Suppressor macrophage (primary cell): ENCODE measurements around the gene ZNF552.
"Not testable (repeated sequence)": the region's sequence is repeated elsewhere in the genome, so short reads cannot be mapped to it uniquely, and the experiment has no call there.

Source experiments
- DNase-seq, 4 experiments: peaks; one replicate each; pipeline ENCODE4 v3.0.0-alpha.2; 2020 to 2022
- total RNA-seq, 17 experiments: gene quantifications; one replicate each; lab custom pipeline; 2026; ENCODE audit warnings: mixed read lengths in 6 of 17, inconsistent platforms in 3 of 17; lab: John Stamatoyannopoulos, UW

The ZNF552 gene
- 0.75 to 11.7 (median 6.6) reads per million in 17 experiments for total RNA-seq

- peak; percentile 92 to 96 (median 94) for DNase-seq
Measured at GRCh38 chr19:57814505-57815246, at the start of gene ZNF552. ZNF552 (minus strand) TSS chr19:57814913; CDS start chr19:57814743, 170 bp downstream.

GRCh38 chr19:57862351-57862750, 47.6 kb upstream of the ZNF552 start:
- not testable (repeated sequence) for DNase-seq

- DNase-seq, result not testable (repeated sequence)
Measured at GRCh38 chr19:57854117-57854516, 39.4 kb upstream of the ZNF552 start.

- not testable (repeated sequence) for DNase-seq
Measured at GRCh38 chr19:57851812-57852603, 37.3 kb upstream of the ZNF552 start.

GRCh38 chr19:57850553-57851017, 35.9 kb upstream of the ZNF552 start:
- peak in 2 of 4 experiments; percentile 13 to 15 for DNase-seq

- peak; percentile 80 to 88 (median 87) for DNase-seq
Measured at GRCh38 chr19:57849666-57850473, 35.2 kb upstream of the ZNF552 start, which contains the start of gene ZNF587. ZNF587 (plus strand) TSS chr19:57849859; CDS start chr19:57850039, 180 bp downstream.

GRCh38 chr19:57849162-57849665, 34.5 kb upstream of the ZNF552 start:
- DNase-seq, result not testable (repeated sequence)

GRCh38 chr19:57847164-57847563, 32.5 kb upstream of the ZNF552 start:
- DNase-seq, result peak in 2 of 4 experiments; percentile 9 to 21

- DNase-seq, result no peak
Measured at GRCh38 chr19:57841122-57841763, 26.5 kb upstream of the ZNF552 start.

- not testable (repeated sequence) for DNase-seq
Measured at GRCh38 chr19:57838622-57839191, 24.0 kb upstream of the ZNF552 start.

- DNase-seq, result not testable (repeated sequence)
Measured at GRCh38 chr19:57836991-57837390, 22.3 kb upstream of the ZNF552 start.

GRCh38 chr19:57830071-57830602, 15.4 kb upstream of the ZNF552 start, which contains the start of gene ZNF587B:
ZNF587B (plus strand) TSS chr19:57830299; CDS start chr19:57830529, 230 bp downstream.
- peak in 3 of 4 experiments; percentile 21 to 42 (median 40) for DNase-seq

GRCh38 chr19:57829316-57829715, 14.6 kb upstream of the ZNF552 start:
- no peak for DNase-seq

GRCh38 chr19:57825511-57825910, 10.8 kb upstream of the ZNF552 start:
- DNase-seq, result no peak

GRCh38 chr19:57823608-57824007, 8.9 kb upstream of the ZNF552 start:
- not testable (repeated sequence) for DNase-seq

GRCh38 chr19:57823155-57823554, 8.4 kb upstream of the ZNF552 start:
- DNase-seq, result not testable (repeated sequence)

- DNase-seq, result not testable (repeated sequence)
Measured at GRCh38 chr19:57821501-57821900, 6.8 kb upstream of the ZNF552 start.

- not testable (repeated sequence) for DNase-seq
Measured at GRCh38 chr19:57821095-57821494, 6.4 kb upstream of the ZNF552 start.

- no peak for DNase-seq
Measured at GRCh38 chr19:57820599-57820998, 5.9 kb upstream of the ZNF552 start.

GRCh38 chr19:57819475-57820148, 4.9 kb upstream of the ZNF552 start:
- peak; percentile 85 to 92 (median 92) for DNase-seq
